Tibial artery (tissue), 4 donors: ENCODE results near the gene XIRP1.

Experiments used
- DNase-seq, 2 donors: peaks; one replicate each; pipeline ENCODE4 v3.0.0-alpha.2; 2019
- H3K27ac ChIP-seq, 2 donors: fragments of 200-600 bp; sonication (generic) in 1 of 2; 1 replicate in 1 of 2; 2 replicates in 1 of 2; pipeline ENCODE4 v1.5.1; 2018 to 2019; ENCODE audit warnings: mild to moderate bottlenecking in 1 of 2
- H3K27me3 ChIP-seq, 2 donors: fragments of 200-600 bp; sonication (generic) in 1 of 2; one replicate each; pipeline versions ENCODE4 v1.5.1 to v1.6.0; 2016 to 2019
- H3K36me3 ChIP-seq, 3 donors: fragments of 200-600 bp; sonication (generic) in 2 of 3; one replicate each; pipeline ENCODE4 v1.5.1; 2016 to 2019; ENCODE audit warnings: mild to moderate bottlenecking in 2 of 3
- H3K4me1 ChIP-seq, 4 donors: fragments of 200-600 bp; sonication (generic) in 2 of 4; 1 replicate in 3 of 4; 2 replicates in 1 of 4; pipeline ENCODE4 v1.5.1; 2016 to 2019
- H3K4me3 ChIP-seq, 2 donors: fragments of 200-600 bp; sonication (generic) in 1 of 2; 1 replicate in 1 of 2; 2 replicates in 1 of 2; pipeline ENCODE4 v1.5.1; 2018 to 2019; ENCODE audit warnings: mild to moderate bottlenecking in 2 of 2
- H3K9me3 ChIP-seq, 3 donors: fragments of 200-600 bp; sonication (generic) in 1 of 3; one replicate each; pipeline ENCODE4 v1.5.1; 2016 to 2019
- CTCF ChIP-seq, 2 experiments: fragments of 200-600 bp in 1 of 2; fragments of 450-650 bp in 1 of 2; IDR thresholded peaks; one replicate each; pipeline ENCODE4 v1.5.1; 2017 to 2019; ENCODE audit warnings: antibody characterized with exemption in 2 of 2, mild to moderate bottlenecking in 1 of 2, moderate library complexity in 1 of 2
- intact Hi-C: fragments of 100-400 bp; cut with DNase I; formaldehyde crosslinking; loops from one replicate; pipeline ENCODE4 v1.15.0; 2023; ENCODE audit warnings: low total_unique reads

XIRP1 gene

GRCh38 chr3:39181408-39182335 is 10.7 kb downstream of the XIRP1 start:
- H3K27ac ChIP-seq = peak overlapping the region; percentile 91 to 93
- intact Hi-C loops = no loop called here
- H3K4me3 ChIP-seq = peak overlapping the region; percentile 44 to 54
- no peak for TF ChIP-seq CTCF (IDR thresholded peaks at IDR 0.05)
- no peak for DNase-seq
- no peaks in the 10 kb centered on the region for H3K27me3 ChIP-seq
- H3K4me1 ChIP-seq = peaks cover 0 to 53% (median 35%) of the 10 kb centered on the region in 4 donors
- H3K36me3 ChIP-seq = no peaks in the 10 kb centered on the region
- no peaks in the 10 kb centered on the region for H3K9me3 ChIP-seq

GRCh38 chr3:39180546-39181346 is 11.6 kb downstream of the XIRP1 start:
- intact Hi-C loops = no loop called here
- Histone ChIP-seq H3K9me3 (no peaks in the 10 kb centered on the region), H3K4me3 (peak overlapping the region; percentile 44 to 54), H3K36me3 (no peaks in the 10 kb centered on the region), H3K4me1 (peaks cover 0 to 53% (median 36%) of the 10 kb centered on the region in 4 donors), H3K27me3 (no peaks in the 10 kb centered on the region), H3K27ac (peak overlapping the region; percentile 91 to 93)
- peak; percentile 90 to 96 for DNase-seq
- peak in 1 of 2 experiments; percentile 36 for TF ChIP-seq CTCF (IDR thresholded peaks at IDR 0.05)

- intact Hi-C loops = no loop called here
These were observed 12.2 kb downstream of the XIRP1 start for GRCh38 chr3:39180183-39180545.

GRCh38 chr3:39178553-39178952 is 13.8 kb downstream of the XIRP1 start:
- Histone ChIP-seq H3K4me1 (peaks cover 0 to 53% (median 36%) of the 10 kb centered on the region in 4 donors), H3K4me3 (peak overlapping the region; percentile 47 to 55), H3K27me3 (no peaks in the 10 kb centered on the region), H3K9me3 (no peaks in the 10 kb centered on the region), H3K36me3 (no peaks in the 10 kb centered on the region), H3K27ac (peak overlapping the region; percentile 91 to 93)
- no peak for TF ChIP-seq CTCF (IDR thresholded peaks at IDR 0.05)
- no peak for DNase-seq
- intact Hi-C loops = no loop called here

More at GRCh38 chr3:39180183-39180545, 12.2 kb downstream of the XIRP1 start:
- peak overlapping the region; percentile 91 to 93 for H3K27ac ChIP-seq
- no peaks in the 10 kb centered on the region for H3K36me3 ChIP-seq
- H3K4me1 ChIP-seq = peaks cover 0 to 53% (median 36%) of the 10 kb centered on the region in 4 donors
- TF ChIP-seq CTCF (IDR thresholded peaks at IDR 0.05) = no peak
- no peaks in the 10 kb centered on the region for H3K9me3 ChIP-seq
- H3K4me3 ChIP-seq = peak overlapping the region; percentile 44 to 54
- no peaks in the 10 kb centered on the region for H3K27me3 ChIP-seq
- no peak for DNase-seq

GRCh38 chr3:39177708-39178332 is 14.6 kb downstream of the XIRP1 start:
- Histone ChIP-seq H3K9me3 (no peaks in the 10 kb centered on the region), H3K4me3 (peak overlapping the region; percentile 47 to 55), H3K27me3 (no peaks in the 10 kb centered on the region), H3K27ac (peak overlapping the region; percentile 91 to 93), H3K36me3 (no peaks in the 10 kb centered on the region), H3K4me1 (peaks cover 0 to 48% (median 36%) of the 10 kb centered on the region in 4 donors)
- intact Hi-C loops = loop anchor here (2.0 kb wide), 1 partner anchor 23 kb away; no protein-coding TSS in a partner anchor
- TF ChIP-seq CTCF (IDR thresholded peaks at IDR 0.05) = peak in 1 of 2 experiments; percentile 14
- peak; percentile 89 to 97 for DNase-seq
